Gastroesophageal sphincter (tissue), 4 donors: ENCODE measurements around the gene UST. TPM values are rescaled to one million over a fixed set of nuclear protein-coding genes. Genes with fewer than 3 reads are reported as not detected.

Source experiments
- ATAC-seq: fragments of 150-250 bp; one replicate; pipeline ENCODE4 v1.9.1; 2016; ENCODE audit warnings: mild to moderate bottlenecking, moderate library complexity
- H3K27ac ChIP-seq, 4 donors: fragments of 200-600 bp; sonication (generic) in 3 of 4; 1 replicate in 3 of 4; 2 replicates in 1 of 4; pipeline ENCODE4 v1.5.1; 2016 to 2019
- H3K27me3 ChIP-seq: fragments of 200-600 bp; sonication (generic); one replicate; pipeline ENCODE4 v1.5.1; 2019
- H3K36me3 ChIP-seq, 2 donors: fragments of 200-600 bp; sonication (generic); one replicate each; pipeline ENCODE4 v1.5.1; 2019; ENCODE audit warnings: control low read depth in 1 of 2
- H3K4me1 ChIP-seq, 3 donors: fragments of 200-600 bp; sonication (generic); 1 replicate in 2 of 3; 2 replicates in 1 of 3; pipeline ENCODE4 v1.5.1; 2016 to 2019; ENCODE audit warnings: control low read depth in 2 of 3
- H3K4me3 ChIP-seq, 2 donors: fragments of 200-600 bp; sonication (generic); one replicate each; pipeline ENCODE4 v1.5.1; 2019; ENCODE audit warnings: mild to moderate bottlenecking in 1 of 2, moderate library complexity in 1 of 2
- H3K9me3 ChIP-seq, 3 donors: fragments of 200-600 bp; sonication (generic); one replicate each; pipeline ENCODE4 v1.5.1; 2017 to 2019; ENCODE audit warnings: control low read depth in 2 of 3
- CTCF ChIP-seq, 4 experiments: fragments of 200-600 bp in 2 of 4; fragments of 450-650 bp in 2 of 4; sonication (generic) in 1 of 4; IDR thresholded peaks; one replicate each; pipeline ENCODE4 v1.5.1; 2017 to 2019; ENCODE audit warnings: antibody characterized with exemption in 4 of 4, mild to moderate bottlenecking in 2 of 4, moderate library complexity in 2 of 4
- EP300 ChIP-seq: sonication (generic); formaldehyde crosslinking; IDR thresholded peaks from one replicate; pipeline ENCODE4 v1.6.1; 2017; ENCODE audit warnings: antibody characterized with exemption, mild to moderate bottlenecking
- POLR2A ChIP-seq, 2 donors: fragments of 450-650 bp; IDR thresholded peaks; one replicate each; pipeline ENCODE4 v1.6.1; 2017; ENCODE audit warnings: antibody characterized with exemption in 2 of 2, mild to moderate bottlenecking in 2 of 2, moderate library complexity in 1 of 2
- POLR2AphosphoS5 ChIP-seq: sonication (generic); formaldehyde crosslinking; IDR thresholded peaks from one replicate; pipeline ENCODE4 v1.6.1; 2017; ENCODE audit warnings: antibody characterized with exemption
- WGBS, 2 donors: methylation state at CpG; one replicate each; pipeline ENCODE4 v1.1.5; 2018; ENCODE audit warnings: low coverage in 1 of 2; 5-methylcytosine and 5-hydroxymethylcytosine counted together
- total RNA-seq, 4 donors: library from RNA; depleted of rRNA; stranded (reverse); fragments of >200 nt; gene quantifications; one replicate each; pipeline ENCODE4 v1.1.0, GENCODE V29; 2016

The UST gene
- total RNA-seq, 4 donors from 2014 or later = 17.4 to 48.1 (median 32.4) TPM

GRCh38 chr6:148883270-148883669, 136.4 kb downstream of the UST start:
- Histone ChIP-seq H3K4me3 (no peak overlapping the region), H3K4me1 (peaks cover 0 to 14% (median 0%) of the 10 kb centered on the region in 3 donors), H3K27ac (no peak overlapping the region), H3K27me3 (no peaks in the 10 kb centered on the region), H3K36me3 (no peaks in the 10 kb centered on the region), H3K9me3 (no peaks in the 10 kb centered on the region)
- no peak for TF ChIP-seq CTCF (IDR thresholded peaks at IDR 0.05)
- TF ChIP-seq EP300 = no peak
- TF ChIP-seq POLR2AphosphoS5 = no peak
- no peak for TF ChIP-seq POLR2A (IDR thresholded peaks at IDR 0.05)
- WGBS, 2 donors = 20 to 75% methylated on average over 1 to 2 of the region's 2 CpGs
- ATAC-seq = no peak

- WGBS, 2 donors = 71 to 100% methylated on average over 1 to 2 of the region's 2 CpGs
- no peaks in the 10 kb centered on the region for H3K36me3 ChIP-seq
- peaks cover 0 to 26% (median 4%) of the 10 kb centered on the region in 3 donors for H3K4me1 ChIP-seq
- no peak overlapping the region for H3K4me3 ChIP-seq
- TF ChIP-seq POLR2A (IDR thresholded peaks at IDR 0.05) = no peak
- no peak for TF ChIP-seq EP300
- TF ChIP-seq POLR2AphosphoS5 = no peak
- H3K27me3 ChIP-seq = no peaks in the 10 kb centered on the region
- H3K27ac ChIP-seq = peak overlapping the region in 1 of 4 donors; percentile 51
- H3K9me3 ChIP-seq = no peaks in the 10 kb centered on the region
- no peak for ATAC-seq
Measured at GRCh38 chr6:148884461-148884860, 137.6 kb downstream of the UST start.

GRCh38 chr6:148885136-148885865, 138.5 kb downstream of the UST start:
- H3K4me1 ChIP-seq = peaks cover 0 to 29% (median 4%) of the 10 kb centered on the region in 3 donors
- no peaks in the 10 kb centered on the region for H3K27me3 ChIP-seq
- no peak for ATAC-seq
- no peaks in the 10 kb centered on the region for H3K36me3 ChIP-seq
- no peaks in the 10 kb centered on the region for H3K9me3 ChIP-seq
- WGBS, 2 donors = 50 to 87% methylated on average over 6 of the region's 6 CpGs
- TF ChIP-seq CTCF (IDR thresholded peaks at IDR 0.05) = no peak
- TF ChIP-seq POLR2AphosphoS5 = peak; percentile 39
- H3K4me3 ChIP-seq = no peak overlapping the region
- peak overlapping the region in 2 of 4 donors; percentile 2 to 51 for H3K27ac ChIP-seq

GRCh38 chr6:148885925-148886845, 139.4 kb downstream of the UST start:
- Histone ChIP-seq H3K27ac (peak overlapping the region in 1 of 4 donors; percentile 51), H3K4me3 (no peak overlapping the region), H3K36me3 (no peaks in the 10 kb centered on the region), H3K4me1 (peaks cover 0 to 29% (median 4%) of the 10 kb centered on the region in 3 donors), H3K27me3 (no peaks in the 10 kb centered on the region), H3K9me3 (no peaks in the 10 kb centered on the region)
- TF ChIP-seq POLR2AphosphoS5 (no peak), EP300 (no peak), POLR2A (IDR thresholded peaks at IDR 0.05) (no peak), CTCF (IDR thresholded peaks at IDR 0.05) (no peak)
- ATAC-seq = no peak
- 74 to 77% methylated on average over 3 to 7 of the region's 7 CpGs for WGBS, 2 donors

GRCh38 chr6:148887181-148887580, 140.4 kb downstream of the UST start:
- 87% methylated on average over 3 of the region's 3 CpGs; no CpG with 5 or more reads in 1 of the 2 donors for whole genome bisulfite sequencing, 2 donors
- no peak for TF ChIP-seq POLR2A (IDR thresholded peaks at IDR 0.05)
- no peak for ATAC-seq
- Histone ChIP-seq H3K4me3 (no peak overlapping the region), H3K4me1 (peaks cover 0 to 29% (median 4%) of the 10 kb centered on the region in 3 donors), H3K9me3 (no peaks in the 10 kb centered on the region), H3K27ac (no peak overlapping the region), H3K36me3 (no peaks in the 10 kb centered on the region), H3K27me3 (no peaks in the 10 kb centered on the region)
